Coronary artery (tissue), 2 donors: ENCODE measurements around the gene FLNC.

ENCODE experiments used
- DNase-seq: peaks from one replicate; pipeline ENCODE4 v3.0.0-alpha.2; 2017; ENCODE audit warnings: low spot score
- H3K27ac ChIP-seq, 2 donors: fragments of 200-600 bp; sonication (generic); one replicate each; pipeline ENCODE4 v1.5.1; 2016 to 2019
- H3K4me3 ChIP-seq: fragments of 200-600 bp; sonication (generic); 2 replicates; pipeline ENCODE4 v1.5.1; 2016; ENCODE audit warnings: mild to moderate bottlenecking, moderate library complexity
- CTCF ChIP-seq: fragments of 200-600 bp; sonication (generic); IDR thresholded peaks from one replicate; pipeline ENCODE4 v1.5.1; 2019; ENCODE audit warnings: antibody characterized with exemption

Gene FLNC

GRCh38 chr7:128801667-128802418 lies 28.4 kb upstream of the FLNC start:
- H3K27ac ChIP-seq: no peak overlapping the region
- TF ChIP-seq CTCF: no peak
- no peak for DNase-seq
- H3K4me3 ChIP-seq: no peak overlapping the region

GRCh38 chr7:128804484-128804883 lies 25.7 kb upstream of the FLNC start:
- no peak for TF ChIP-seq CTCF
- H3K27ac ChIP-seq: no peak overlapping the region

GRCh38 chr7:128805225-128805624 lies 25.0 kb upstream of the FLNC start:
- Histone ChIP-seq H3K4me3 (no peak overlapping the region), H3K27ac (no peak overlapping the region)
- TF ChIP-seq CTCF: no peak
- DNase-seq: no peak

More at GRCh38 chr7:128804484-128804883, 25.7 kb upstream of the FLNC start:
- DNase-seq: no peak
- H3K4me3 ChIP-seq: no peak overlapping the region

- Histone ChIP-seq H3K4me3 (no peak overlapping the region), H3K27ac (no peak overlapping the region)
- no peak for DNase-seq
- no peak for TF ChIP-seq CTCF
Observed at GRCh38 chr7:128807191-128807590, 23.0 kb upstream of the FLNC start.

GRCh38 chr7:128809363-128809762 lies 20.8 kb upstream of the FLNC start:
- Histone ChIP-seq H3K27ac (no peak overlapping the region), H3K4me3 (no peak overlapping the region)
- no peak for TF ChIP-seq CTCF
- no peak for DNase-seq

GRCh38 chr7:128810473-128810872 lies 19.7 kb upstream of the FLNC start:
- DNase-seq: no peak
- Histone ChIP-seq H3K4me3 (no peak overlapping the region), H3K27ac (no peak overlapping the region)
- no peak for TF ChIP-seq CTCF

GRCh38 chr7:128810997-128811396 lies 19.2 kb upstream of the FLNC start:
- TF ChIP-seq CTCF: no peak
- DNase-seq: no peak
- Histone ChIP-seq H3K27ac (no peak overlapping the region), H3K4me3 (no peak overlapping the region)
